GM12872 (cell line): ENCODE measurements around the gene TMEM184A.

Source experiments
- TF ChIP-seq, protein P1 (sequence below): IDR thresholded peaks from 3 replicates; pipeline ENCODE4 v1.5.1; 2011; ENCODE audit warnings: low read depth, mild to moderate bottlenecking, low read length, moderate library complexity; ENCODE audit not compliant: insufficient read depth

The TMEM184A gene

DNA sequence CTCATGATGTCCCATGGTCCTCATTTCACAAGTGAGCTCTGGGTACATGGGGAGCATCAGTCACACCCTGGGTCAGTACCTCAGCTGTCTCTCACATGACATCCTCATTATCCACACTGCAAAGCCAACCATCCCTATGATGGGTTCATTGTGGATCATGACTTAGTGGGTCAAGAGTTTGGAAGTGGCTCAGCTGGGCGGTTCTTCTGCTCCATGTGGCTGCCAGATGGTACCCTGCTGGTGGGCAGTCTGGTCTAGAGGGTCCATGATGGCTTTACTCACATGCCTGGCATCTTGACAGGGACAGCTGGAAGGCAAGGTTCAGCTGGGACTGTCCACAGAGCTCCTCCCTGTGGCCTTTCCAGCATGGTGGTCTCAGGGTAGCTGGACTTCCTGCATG is 33.0 kb upstream of the TMEM184A start:
- TF ChIP-seq, protein P1, sequence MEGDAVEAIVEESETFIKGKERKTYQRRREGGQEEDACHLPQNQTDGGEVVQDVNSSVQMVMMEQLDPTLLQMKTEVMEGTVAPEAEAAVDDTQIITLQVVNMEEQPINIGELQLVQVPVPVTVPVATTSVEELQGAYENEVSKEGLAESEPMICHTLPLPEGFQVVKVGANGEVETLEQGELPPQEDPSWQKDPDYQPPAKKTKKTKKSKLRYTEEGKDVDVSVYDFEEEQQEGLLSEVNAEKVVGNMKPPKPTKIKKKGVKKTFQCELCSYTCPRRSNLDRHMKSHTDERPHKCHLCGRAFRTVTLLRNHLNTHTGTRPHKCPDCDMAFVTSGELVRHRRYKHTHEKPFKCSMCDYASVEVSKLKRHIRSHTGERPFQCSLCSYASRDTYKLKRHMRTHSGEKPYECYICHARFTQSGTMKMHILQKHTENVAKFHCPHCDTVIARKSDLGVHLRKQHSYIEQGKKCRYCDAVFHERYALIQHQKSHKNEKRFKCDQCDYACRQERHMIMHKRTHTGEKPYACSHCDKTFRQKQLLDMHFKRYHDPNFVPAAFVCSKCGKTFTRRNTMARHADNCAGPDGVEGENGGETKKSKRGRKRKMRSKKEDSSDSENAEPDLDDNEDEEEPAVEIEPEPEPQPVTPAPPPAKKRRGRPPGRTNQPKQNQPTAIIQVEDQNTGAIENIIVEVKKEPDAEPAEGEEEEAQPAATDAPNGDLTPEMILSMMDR = no peak

DNA sequence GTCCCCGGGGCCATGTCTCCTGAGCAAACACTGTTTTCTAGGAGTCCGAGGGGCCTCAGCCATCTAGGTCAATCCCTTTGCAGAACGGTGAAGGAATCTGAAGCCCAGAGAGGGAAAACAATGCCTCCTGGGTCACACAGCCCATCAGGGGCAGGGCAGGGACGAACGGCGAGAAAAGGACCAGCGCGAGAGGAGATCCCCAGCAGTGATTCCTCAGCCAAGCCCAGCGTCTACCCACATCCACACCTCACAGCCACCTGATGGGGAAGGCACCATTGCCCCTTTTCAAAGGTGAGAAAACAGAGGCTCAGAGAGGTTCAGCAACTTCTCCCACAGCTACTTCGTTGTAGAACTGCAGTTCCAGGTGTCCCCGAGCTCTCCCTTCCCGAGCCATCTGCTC is 31.7 kb upstream of the TMEM184A start:
- TF ChIP-seq, protein P1 = no peak

DNA sequence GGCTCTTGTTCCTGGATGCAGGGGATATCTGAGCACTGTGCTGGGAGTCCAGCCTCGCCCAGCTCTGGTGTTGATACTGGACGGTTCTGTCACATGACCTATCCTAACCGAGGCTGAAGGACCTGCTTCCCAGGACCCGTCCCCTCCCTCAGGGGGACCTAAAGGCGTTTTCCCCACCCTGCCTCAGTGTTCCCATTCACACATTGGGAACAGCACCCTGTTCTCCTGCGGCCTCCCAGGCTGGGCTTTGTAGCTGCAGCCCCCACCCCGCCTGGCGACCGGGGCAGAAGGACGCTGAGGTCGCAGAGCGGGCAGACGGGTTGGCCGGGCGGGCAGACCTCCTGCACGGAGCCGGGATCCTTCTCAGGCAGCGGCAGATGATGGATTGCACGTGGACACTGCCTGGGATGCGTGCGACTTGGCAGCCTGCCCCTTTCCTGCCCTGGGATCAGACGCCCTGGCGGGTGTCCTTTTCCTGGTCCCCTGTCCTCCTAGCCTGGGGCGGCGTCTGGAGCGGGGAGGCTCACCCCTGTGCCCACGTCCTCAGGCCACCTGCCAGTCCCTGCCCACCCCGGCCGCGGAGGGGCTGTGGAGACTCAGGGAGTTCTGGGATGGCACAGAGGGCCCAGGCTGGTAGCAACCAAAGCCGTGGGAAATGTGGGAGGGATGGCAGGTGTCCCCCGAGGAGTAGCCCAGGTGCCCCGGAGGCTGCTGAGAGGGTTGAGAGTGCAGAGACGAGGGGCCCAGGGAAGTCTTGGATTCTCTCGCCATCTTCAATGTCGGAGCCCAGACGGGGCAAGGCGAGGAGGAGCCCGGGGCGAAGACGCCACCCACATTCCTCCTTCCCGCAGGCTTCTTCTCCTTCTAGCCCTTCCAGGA is 31.1 kb upstream of the TMEM184A start:
- TF ChIP-seq, protein P1 = no peak

DNA sequence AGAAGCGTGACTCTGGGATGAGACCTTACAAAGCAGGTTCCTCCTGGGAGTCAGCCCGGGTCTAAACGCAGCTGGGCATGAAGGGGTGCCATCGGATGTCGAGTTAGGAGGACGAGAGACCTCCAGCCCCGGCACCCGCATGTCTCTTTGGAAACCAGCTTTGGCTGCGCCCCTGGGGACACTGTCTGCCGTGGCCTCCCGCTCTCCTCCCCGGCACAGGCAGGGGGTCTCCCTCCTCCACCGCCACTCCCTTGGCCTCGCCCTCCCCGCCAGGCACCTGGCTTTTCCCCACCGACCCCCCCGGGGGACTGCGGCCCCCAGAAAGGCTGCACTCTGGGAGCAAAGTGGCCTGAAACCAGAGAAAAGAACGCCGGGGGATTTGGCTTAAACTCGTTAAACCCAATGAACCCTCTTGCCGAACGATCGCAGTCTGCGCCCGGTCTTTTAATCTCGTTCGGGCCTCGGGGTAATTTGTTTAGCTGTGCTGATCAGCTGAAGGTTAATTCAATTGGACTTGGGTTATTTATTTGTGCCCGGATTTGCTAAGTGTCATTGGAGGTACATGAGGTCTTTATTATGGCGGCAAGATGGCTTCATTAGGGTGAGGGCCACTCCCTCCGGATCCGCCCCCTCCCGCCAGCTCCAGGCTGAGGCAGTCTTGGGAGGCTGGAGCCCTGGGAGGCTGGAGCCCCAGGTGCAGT is 30.3 kb upstream of the TMEM184A start:
- TF ChIP-seq, protein P1 = no peak

DNA sequence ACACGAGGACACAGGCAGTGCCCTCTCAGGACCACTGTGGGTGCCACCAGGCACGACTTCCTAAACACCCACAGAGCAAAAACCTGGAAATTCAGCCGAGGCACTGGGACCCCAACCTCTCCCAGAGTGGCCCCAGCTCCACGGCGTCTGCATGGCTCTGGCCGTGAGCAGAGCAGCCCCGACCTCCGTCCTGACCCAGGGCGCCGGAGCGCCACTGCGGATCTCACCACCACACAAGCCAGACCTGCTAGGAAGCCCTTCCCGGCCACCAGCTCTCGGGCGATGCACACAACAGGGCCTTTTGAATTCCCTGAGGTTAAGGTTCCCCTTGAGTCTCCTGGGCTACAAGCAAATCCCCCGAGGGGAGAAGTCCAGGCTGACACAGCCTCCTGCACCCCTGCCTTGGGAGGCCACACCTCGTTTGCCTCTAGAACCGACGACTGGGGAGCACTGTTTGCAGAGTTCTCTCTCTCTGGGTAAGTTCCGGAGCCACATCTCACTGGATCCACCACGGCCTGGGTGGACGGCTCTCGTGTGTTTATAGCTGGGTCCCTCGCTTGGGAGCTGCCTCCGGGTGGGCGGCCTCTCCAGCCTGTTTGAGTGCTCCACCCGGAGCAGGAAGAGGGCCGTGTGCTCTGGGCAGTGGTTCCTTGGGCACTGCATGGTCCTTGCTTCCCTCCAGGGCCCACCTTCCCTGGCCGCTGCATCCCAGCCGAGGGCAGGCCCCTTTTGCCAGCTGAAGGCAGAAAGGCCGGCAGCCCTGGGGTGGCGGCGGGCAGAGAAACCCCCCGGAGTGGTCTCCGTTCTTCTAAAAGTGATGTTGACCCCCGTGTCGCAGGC is 29.4 kb upstream of the TMEM184A start:
- TF ChIP-seq, protein P1 = no peak

DNA sequence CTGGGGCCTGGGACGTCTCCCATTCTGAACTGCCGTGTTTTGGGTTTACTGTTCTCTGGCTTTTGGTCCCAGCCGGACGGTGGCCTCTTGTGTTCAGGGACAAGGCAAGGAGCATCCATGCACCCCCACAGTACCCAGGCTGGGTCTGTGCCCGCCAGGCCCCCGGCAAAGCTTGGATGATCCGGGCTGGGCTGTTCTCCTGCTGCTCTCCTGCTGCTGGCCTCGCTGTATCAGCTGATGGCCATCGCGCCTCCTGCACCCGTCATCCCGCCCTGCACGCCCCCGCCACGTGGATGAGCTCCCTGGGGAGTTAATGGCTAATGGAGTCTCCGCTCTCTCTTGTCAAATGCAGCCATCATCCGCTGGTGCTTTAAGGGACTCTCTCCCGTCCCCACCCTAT is 28.7 kb upstream of the TMEM184A start:
- TF ChIP-seq, protein P1 = no peak
